OCI-LY3 (cell line): ENCODE results near the gene DNAH17.

Experiments
- CTCF ChIP-seq: fragments of 200-600, 300-600 bp; sonication (generic); IDR thresholded peaks from 2 replicates; pipeline ENCODE4 v1.5.1; 2014; ENCODE audit warnings: antibody characterized with exemption, low read length, low read depth
- EZH2phosphoT487 ChIP-seq: fragments of 200-600 bp; shearing (Covaris generic); IDR thresholded peaks from 2 replicates; pipeline ENCODE4 v1.6.1; 2018; ENCODE audit warnings: antibody characterized with exemption, mixed run types, low read depth

- TF ChIP-seq CTCF (no peak), EZH2phosphoT487 (no peak)
Measured at GRCh38 chr17:78525511-78526160, 51.6 kb downstream of the DNAH17 start.
